ENCODE measurements around the gene TARS1.

Gene TARS1

DNA sequence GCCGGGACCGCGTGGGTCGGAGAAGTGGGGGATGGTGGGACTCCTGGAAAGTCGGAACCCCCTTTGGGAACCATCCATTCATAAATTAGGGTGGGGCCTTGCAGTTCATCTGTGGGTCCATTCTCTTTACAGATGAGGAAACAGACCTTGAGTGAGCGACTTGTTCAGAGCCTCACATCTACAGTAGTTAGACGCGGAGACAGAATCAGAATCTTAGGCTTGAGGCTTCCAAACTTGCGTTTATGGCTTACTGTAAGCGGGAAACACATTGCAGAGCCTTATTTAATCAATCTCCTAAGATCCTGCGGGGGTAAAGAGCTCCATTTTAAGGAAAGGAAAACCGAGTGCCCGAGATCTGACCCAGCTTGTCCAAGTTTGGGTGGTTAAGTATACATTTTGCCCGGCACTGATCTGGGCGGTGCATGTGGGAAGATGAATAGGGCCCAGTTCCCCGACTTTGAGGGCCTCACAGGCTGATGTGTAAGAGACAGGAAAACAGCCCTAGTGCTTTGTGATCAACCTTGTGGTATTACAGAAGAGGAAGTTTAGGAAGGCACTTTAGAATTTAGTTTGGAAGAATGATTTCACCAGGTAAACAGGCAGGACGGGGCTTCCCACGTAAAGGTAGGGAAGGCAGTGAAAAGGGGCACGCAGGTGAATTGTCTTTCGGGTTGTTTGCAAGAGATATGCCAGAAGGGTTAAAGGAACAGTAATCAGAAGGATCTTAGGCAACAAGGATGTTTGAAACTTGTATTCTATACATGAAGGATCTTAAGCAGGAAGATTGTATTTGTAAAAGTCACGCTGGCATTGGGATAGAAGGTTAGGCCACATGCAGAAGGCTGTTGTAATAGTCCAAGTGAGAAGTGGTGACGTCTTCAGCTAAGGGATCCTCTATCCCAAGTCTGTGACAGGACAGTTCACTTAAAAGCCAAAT, 744 bp downstream of the TARS1 start:
- Histone ChIP-seq H3K4me3 (ENCODE audit: low read depth in 1 of 2, low read length in 1 of 2) (peak overlapping the region; percentile 68 to 83), H3K27me3 (no peaks in the 10 kb centered on the region), H3K36me3 (peaks cover 11% of the 10 kb centered on the region), H3K4me1 (ENCODE audit: control insufficient read depth in 1 of 2, insufficient read depth in 1 of 2, low read depth in 1 of 2, low read length in 1 of 2) (peaks cover 21 to 34% of the 10 kb centered on the region in 2 experiments), H3K27ac (peak overlapping the region; percentile 73), H3K9me3 (no peaks in the 10 kb centered on the region)
- TF ChIP-seq, protein P1, sequence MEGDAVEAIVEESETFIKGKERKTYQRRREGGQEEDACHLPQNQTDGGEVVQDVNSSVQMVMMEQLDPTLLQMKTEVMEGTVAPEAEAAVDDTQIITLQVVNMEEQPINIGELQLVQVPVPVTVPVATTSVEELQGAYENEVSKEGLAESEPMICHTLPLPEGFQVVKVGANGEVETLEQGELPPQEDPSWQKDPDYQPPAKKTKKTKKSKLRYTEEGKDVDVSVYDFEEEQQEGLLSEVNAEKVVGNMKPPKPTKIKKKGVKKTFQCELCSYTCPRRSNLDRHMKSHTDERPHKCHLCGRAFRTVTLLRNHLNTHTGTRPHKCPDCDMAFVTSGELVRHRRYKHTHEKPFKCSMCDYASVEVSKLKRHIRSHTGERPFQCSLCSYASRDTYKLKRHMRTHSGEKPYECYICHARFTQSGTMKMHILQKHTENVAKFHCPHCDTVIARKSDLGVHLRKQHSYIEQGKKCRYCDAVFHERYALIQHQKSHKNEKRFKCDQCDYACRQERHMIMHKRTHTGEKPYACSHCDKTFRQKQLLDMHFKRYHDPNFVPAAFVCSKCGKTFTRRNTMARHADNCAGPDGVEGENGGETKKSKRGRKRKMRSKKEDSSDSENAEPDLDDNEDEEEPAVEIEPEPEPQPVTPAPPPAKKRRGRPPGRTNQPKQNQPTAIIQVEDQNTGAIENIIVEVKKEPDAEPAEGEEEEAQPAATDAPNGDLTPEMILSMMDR (IDR thresholded peaks at IDR 0.05), result no peak

DNA sequence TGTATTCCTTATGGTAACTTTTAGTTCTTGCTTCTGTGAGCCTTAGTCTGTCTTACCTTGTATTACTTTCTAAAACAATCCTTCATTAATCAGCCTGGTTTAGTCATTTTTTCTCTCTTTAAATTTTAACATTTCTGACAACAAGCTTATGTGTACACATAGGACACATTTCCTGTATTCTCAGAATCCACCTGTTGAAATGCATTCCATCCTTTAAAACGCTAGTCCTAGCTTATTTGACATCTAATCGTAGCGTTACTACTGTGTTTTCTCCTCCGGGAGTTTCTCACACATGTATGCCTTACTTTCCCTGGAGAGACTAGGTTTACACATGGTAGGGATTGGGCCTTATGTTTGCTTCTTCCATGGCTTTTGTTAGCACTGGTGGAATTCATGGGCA, 3.8 kb downstream of the TARS1 start:
- H3K27me3 ChIP-seq, result no peaks in the 10 kb centered on the region
- no peak overlapping the region for H3K27ac ChIP-seq
- TF ChIP-seq, protein P1 (IDR thresholded peaks at IDR 0.05), result no peak
- no peak overlapping the region for H3K4me3 ChIP-seq (ENCODE audit: low read depth in 1 of 2, low read length in 1 of 2)
- H3K9me3 ChIP-seq, result no peaks in the 10 kb centered on the region
- peaks cover 24% of the 10 kb centered on the region for H3K36me3 ChIP-seq
- H3K4me1 ChIP-seq (ENCODE audit: control insufficient read depth in 1 of 2, insufficient read depth in 1 of 2, low read depth in 1 of 2, low read length in 1 of 2), result peaks cover 21 to 31% of the 10 kb centered on the region in 2 experiments

DNA sequence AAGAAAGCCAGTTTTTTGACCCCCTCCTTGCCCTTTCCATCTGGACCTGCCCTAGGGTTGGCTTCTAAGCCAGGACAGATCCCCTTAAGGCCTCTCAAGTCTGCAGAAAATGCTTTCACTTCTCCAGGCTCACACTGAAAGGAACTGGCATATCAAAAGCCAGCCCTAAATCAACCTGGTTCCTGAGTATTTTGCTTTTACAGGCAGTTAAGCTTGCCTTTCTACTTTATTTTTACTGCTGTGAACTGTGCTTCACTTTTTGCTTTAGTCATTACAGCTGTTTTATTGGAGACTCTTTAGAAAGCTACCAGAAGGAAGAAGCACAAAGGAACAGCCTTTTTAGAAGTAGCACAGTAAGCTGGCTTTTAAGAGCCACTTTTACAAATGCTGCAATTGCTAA, 5.0 kb downstream of the TARS1 start:
- peaks cover 12 to 21% of the 10 kb centered on the region in 2 experiments for H3K4me1 ChIP-seq (ENCODE audit: control insufficient read depth in 1 of 2, insufficient read depth in 1 of 2, low read depth in 1 of 2, low read length in 1 of 2)
- TF ChIP-seq, protein P1 (IDR thresholded peaks at IDR 0.05), result no peak
- H3K27ac ChIP-seq, result no peak overlapping the region
- H3K4me3 ChIP-seq (ENCODE audit: low read depth in 1 of 2, low read length in 1 of 2), result no peak overlapping the region
- peaks cover 31% of the 10 kb centered on the region for H3K36me3 ChIP-seq
- H3K27me3 ChIP-seq, result no peaks in the 10 kb centered on the region
- H3K9me3 ChIP-seq, result no peaks in the 10 kb centered on the region

DNA sequence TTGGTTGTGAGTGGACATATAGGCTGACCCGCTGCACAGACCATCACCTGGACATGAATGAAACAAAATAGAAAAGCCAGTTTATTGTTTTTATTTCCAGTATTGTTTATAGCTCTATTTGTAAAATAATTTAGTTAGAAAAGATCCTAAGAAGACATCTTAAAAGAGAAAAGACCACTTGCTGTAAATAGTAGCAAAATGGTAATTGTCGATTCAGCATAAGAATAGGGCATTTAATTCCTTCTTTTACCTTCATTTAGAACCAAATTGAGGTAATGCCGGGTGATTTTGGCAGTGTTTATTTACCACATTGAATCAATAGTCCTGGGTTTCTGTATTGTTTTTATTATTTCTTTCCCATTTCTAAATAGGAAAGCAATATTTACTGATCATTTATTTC, 7.4 kb downstream of the TARS1 start:
- TF ChIP-seq, protein P1 (IDR thresholded peaks at IDR 0.05), result no peak
- H3K27me3 ChIP-seq, result no peaks in the 10 kb centered on the region
- H3K9me3 ChIP-seq, result no peaks in the 10 kb centered on the region
- H3K4me3 ChIP-seq (ENCODE audit: low read depth in 1 of 2, low read length in 1 of 2), result no peak overlapping the region
- H3K36me3 ChIP-seq, result peaks cover 33% of the 10 kb centered on the region
- no peak overlapping the region for H3K27ac ChIP-seq
- no peaks in the 10 kb centered on the region for H3K4me1 ChIP-seq (ENCODE audit: control insufficient read depth in 1 of 2, insufficient read depth in 1 of 2, low read depth in 1 of 2, low read length in 1 of 2)

DNA sequence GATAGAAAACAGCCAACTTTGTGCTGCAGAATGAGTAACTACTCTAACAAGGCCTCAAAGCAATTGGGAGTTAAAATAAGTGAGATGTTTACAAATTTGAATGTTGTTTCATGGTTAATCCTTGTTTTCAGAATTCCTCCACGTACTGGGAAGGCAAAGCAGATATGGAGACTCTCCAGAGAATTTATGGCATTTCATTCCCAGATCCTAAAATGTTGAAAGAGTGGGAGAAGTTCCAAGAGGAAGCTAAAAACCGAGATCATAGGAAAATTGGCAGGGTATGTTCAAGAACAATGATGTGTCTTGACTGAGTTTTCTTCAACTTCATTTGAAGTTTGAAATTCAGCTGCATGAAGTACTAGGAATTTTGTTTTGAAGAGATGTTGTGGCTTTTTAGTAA, 16.4 kb downstream of the TARS1 start:
- no peaks in the 10 kb centered on the region for H3K9me3 ChIP-seq
- TF ChIP-seq, protein P1 (IDR thresholded peaks at IDR 0.05), result no peak
- H3K27me3 ChIP-seq, result no peaks in the 10 kb centered on the region
- no peak overlapping the region for H3K27ac ChIP-seq
- no peaks in the 10 kb centered on the region for H3K4me1 ChIP-seq (ENCODE audit: control insufficient read depth in 1 of 2, insufficient read depth in 1 of 2, low read depth in 1 of 2, low read length in 1 of 2)
- H3K4me3 ChIP-seq (ENCODE audit: low read depth in 1 of 2, low read length in 1 of 2), result no peak overlapping the region
- peaks cover 90% of the 10 kb centered on the region for H3K36me3 ChIP-seq

Data from neutrophil (primary cell).